ENCODE data around the gene CEP131. TPM values are rescaled to one million over a fixed set of nuclear protein-coding genes. Genes with fewer than 3 reads are reported as not detected.

CEP131 gene
- total RNA-seq, 4 donors from 2014 or later, result 6.0 to 8.8 (median 7.5) TPM

- Histone ChIP-seq H3K9me3 (no peaks in the 10 kb centered on the region), H3K4me3 (no peak overlapping the region), H3K4me1 (no peaks in the 10 kb centered on the region), H3K36me3 (no peaks in the 10 kb centered on the region), H3K27ac (no peak overlapping the region), H3K27me3 (peaks cover 0 to 3% (median 0%) of the 10 kb centered on the region in 3 donors)
- intact Hi-C loops (cut with DNase I; ENCODE audit: low total_unique reads) (no loop called here), in situ Hi-C loops (cut with MboI; ENCODE audit: low sequenced_read_pairs in 4 of 4) (no loop called here)
- ATAC-seq (no peak), DNase-seq (no peak)
- no peak for TF ChIP-seq CTCF (IDR thresholded peaks at IDR 0.05 in 4 of 5, conservative IDR thresholded peaks at IDR 0.05 in 1 of 5)
- no peak for TF ChIP-seq POLR2A (IDR thresholded peaks at IDR 0.05)
Observed at GRCh38 chr17:81152288-81152828, 70.4 kb downstream of the CEP131 start.

- H3K36me3 ChIP-seq, result no peaks in the 10 kb centered on the region
- no peak overlapping the region for H3K27ac ChIP-seq
- no peaks in the 10 kb centered on the region for H3K9me3 ChIP-seq
- TF ChIP-seq POLR2A (IDR thresholded peaks at IDR 0.05), result no peak
- TF ChIP-seq CTCF (IDR thresholded peaks at IDR 0.05 in 4 of 5, conservative IDR thresholded peaks at IDR 0.05 in 1 of 5), result no peak
- ATAC-seq (no peak), DNase-seq (no peak)
- H3K4me1 ChIP-seq, result no peaks in the 10 kb centered on the region
- intact Hi-C loops (cut with DNase I; ENCODE audit: low total_unique reads) (no loop called here), in situ Hi-C loops (cut with MboI; ENCODE audit: low sequenced_read_pairs in 4 of 4) (no loop called here)
- no peak overlapping the region for H3K4me3 ChIP-seq
- peaks cover 0 to 3% (median 0%) of the 10 kb centered on the region in 3 donors for H3K27me3 ChIP-seq
Observed at GRCh38 chr17:81151278-81151677, 71.5 kb downstream of the CEP131 start.

- no peaks in the 10 kb centered on the region for H3K4me1 ChIP-seq
- intact Hi-C loops (cut with DNase I; ENCODE audit: low total_unique reads) (no loop called here), in situ Hi-C loops (cut with MboI; ENCODE audit: low sequenced_read_pairs in 4 of 4) (no loop called here)
- no peak for ATAC-seq
- DNase-seq, result no peak
- no peak overlapping the region for H3K27ac ChIP-seq
- H3K9me3 ChIP-seq, result no peaks in the 10 kb centered on the region
- TF ChIP-seq POLR2A (IDR thresholded peaks at IDR 0.05) (no peak), CTCF (IDR thresholded peaks at IDR 0.05 in 4 of 5, conservative IDR thresholded peaks at IDR 0.05 in 1 of 5) (no peak)
- peaks cover 0 to 3% (median 0%) of the 10 kb centered on the region in 3 donors for H3K27me3 ChIP-seq
- no peak overlapping the region for H3K4me3 ChIP-seq
- H3K36me3 ChIP-seq, result no peaks in the 10 kb centered on the region
Observed at GRCh38 chr17:81150377-81151077, 72.2 kb downstream of the CEP131 start.

- intact Hi-C loops (cut with DNase I; ENCODE audit: low total_unique reads), result no loop called here
- Histone ChIP-seq H3K27me3 (peaks cover 0 to 3% (median 0%) of the 10 kb centered on the region in 3 donors), H3K4me3 (no peak overlapping the region), H3K4me1 (no peaks in the 10 kb centered on the region), H3K9me3 (no peaks in the 10 kb centered on the region), H3K36me3 (no peaks in the 10 kb centered on the region), H3K27ac (no peak overlapping the region)
- no peak for TF ChIP-seq POLR2A (IDR thresholded peaks at IDR 0.05)
- in situ Hi-C loops (cut with MboI; ENCODE audit: low sequenced_read_pairs in 4 of 4), result loop anchor here in 1 of 4 donors (25.0 kb wide), 1 partner anchor 88 kb away; the partner anchor contains the start of genes NDUFAF8 and TEPSIN
- no peak for DNase-seq
- ATAC-seq, result no peak
Observed at GRCh38 chr17:81148986-81149533, 73.7 kb downstream of the CEP131 start.

GRCh38 chr17:81148571-81148970 lies 74.2 kb downstream of the CEP131 start:
- no peak for TF ChIP-seq POLR2A (IDR thresholded peaks at IDR 0.05)
- no peak for TF ChIP-seq CTCF (IDR thresholded peaks at IDR 0.05 in 4 of 5, conservative IDR thresholded peaks at IDR 0.05 in 1 of 5)
- no peak overlapping the region for H3K27ac ChIP-seq
- intact Hi-C loops (cut with DNase I; ENCODE audit: low total_unique reads) (no loop called here), in situ Hi-C loops (cut with MboI; ENCODE audit: low sequenced_read_pairs in 4 of 4) (loop anchor here in 1 of 4 donors (25.0 kb wide), 1 partner anchor 89 kb away; the partner anchor contains the start of genes NDUFAF8 and TEPSIN)
- no peak for ATAC-seq
- no peaks in the 10 kb centered on the region for H3K9me3 ChIP-seq
- H3K36me3 ChIP-seq, result no peaks in the 10 kb centered on the region
- H3K4me3 ChIP-seq, result no peak overlapping the region
- H3K27me3 ChIP-seq, result peaks cover 0 to 3% (median 0%) of the 10 kb centered on the region in 3 donors
- no peak for DNase-seq
- no peaks in the 10 kb centered on the region for H3K4me1 ChIP-seq
